Liver (tissue), 9 donors: Measurements from ENCODE around the gene NEIL1. TPM values are rescaled to one million over a fixed set of nuclear protein-coding genes. Genes with fewer than 3 reads are reported as not detected.
"Not testable (repeated sequence)": the region's sequence is repeated elsewhere in the genome, so short reads cannot be mapped to it uniquely, and the experiment has no call there.

Source experiments
- DNase-seq: peaks from one replicate; pipeline ENCODE4 v3.0.0-alpha.2; 2017; ENCODE audit warnings: low spot score
- H3K27ac ChIP-seq, 2 donors: one replicate each; pipeline ENCODE4 v1.7.0; 2013; ENCODE audit warnings: inconsistent platforms in 2 of 2, low read length in 2 of 2, control low read depth in 1 of 2, low read depth in 1 of 2, mild to moderate bottlenecking in 1 of 2
- H3K27me3 ChIP-seq, 4 donors: one replicate each; pipeline versions ENCODE4 v1.6.1 to v1.7.0; 2013; ENCODE audit warnings: low read length in 3 of 4, inconsistent platforms in 1 of 4, mild to moderate bottlenecking in 1 of 4, moderate library complexity in 1 of 4; ENCODE audit not compliant: control insufficient read depth in 4 of 4, insufficient read depth in 4 of 4
- H3K36me3 ChIP-seq, 4 donors: one replicate each; pipeline versions ENCODE4 v1.6.1 to v1.7.0; 2013; ENCODE audit warnings: low read length in 3 of 4, mild to moderate bottlenecking in 3 of 4, low read depth in 1 of 4, moderate library complexity in 1 of 4; ENCODE audit not compliant: control insufficient read depth in 4 of 4, insufficient read depth in 3 of 4
- H3K4me1 ChIP-seq, 4 donors: one replicate each; pipeline versions ENCODE4 v1.6.1 to v1.7.0; 2013; ENCODE audit warnings: low read length in 3 of 4, mild to moderate bottlenecking in 3 of 4, moderate library complexity in 1 of 4; ENCODE audit not compliant: control insufficient read depth in 4 of 4, insufficient read depth in 4 of 4
- H3K4me3 ChIP-seq, 3 donors: one replicate each; pipeline versions ENCODE4 v1.6.1 to v1.7.0; 2013; ENCODE audit warnings: low read length in 3 of 3, control low read depth in 1 of 3, low read depth in 1 of 3, mild to moderate bottlenecking in 1 of 3
- H3K9ac ChIP-seq, 2 donors: one replicate each; pipeline ENCODE4 v1.7.0; 2013; ENCODE audit warnings: low read length in 2 of 2, mild to moderate bottlenecking in 2 of 2, moderate library complexity in 2 of 2, control low read depth in 1 of 2, low read depth in 1 of 2
- H3K9me3 ChIP-seq, 4 donors: one replicate each; pipeline versions ENCODE4 v1.6.1 to v1.7.0; 2013; ENCODE audit warnings: low read length in 3 of 4; ENCODE audit not compliant: control insufficient read depth in 4 of 4
- CTCF ChIP-seq: fragments of 150-350 bp; IDR thresholded peaks from 2 replicates; pipeline ENCODE4 v1.5.1; 2017; ENCODE audit warnings: improper control_type of control experiment, low read depth, low read length; ENCODE audit not compliant: missing input control
- EGR1 ChIP-seq, 2 donors: IDR thresholded peaks; 2 replicates each; pipeline ENCODE4 v1.6.1; 2016 to 2018; ENCODE audit warnings: antibody characterized with exemption in 2 of 2, low read depth in 2 of 2
- FOXA1 ChIP-seq: IDR thresholded peaks from 2 replicates; pipeline ENCODE4 v1.6.1; 2016; ENCODE audit warnings: antibody characterized with exemption
- MAX ChIP-seq: IDR thresholded peaks from 2 replicates; pipeline ENCODE4 v1.6.1; 2016; ENCODE audit warnings: antibody characterized with exemption
- RAD21 ChIP-seq, 2 donors: IDR thresholded peaks; 2 replicates each; pipeline ENCODE4 v1.6.1; 2016; ENCODE audit warnings: antibody characterized with exemption in 2 of 2, mild to moderate bottlenecking in 2 of 2
- SP1 ChIP-seq: IDR thresholded peaks from 2 replicates; pipeline ENCODE4 v1.6.1; 2018; ENCODE audit warnings: antibody characterized with exemption, mild to moderate bottlenecking
- TAF1 ChIP-seq: conservative IDR thresholded peaks from 2 replicates; pipeline ENCODE4 v1.6.1; 2016; ENCODE audit warnings: antibody characterized with exemption, mild to moderate bottlenecking
- WGBS: extraction: QIAGEN DNeasy Blood & Tissue Kit; methylation state at CpG from one replicate; pipeline ENCODE4 v1.1.7; 2013; 5-methylcytosine and 5-hydroxymethylcytosine counted together
- polyA plus RNA-seq, 2 donors: library from polyadenylated mRNA; stranded (reverse) in 1 of 2; unstranded in 1 of 2; fragments of 200-250 nt in 1 of 2; fragments of >200 nt in 1 of 2; fragmentation: Nextera tagmentation in 1 of 2; extraction: Ambion mirVana in 1 of 2; gene quantifications; one replicate each; pipeline versions ENCODE4 v1.2.1 to v1.2.3, GENCODE V29; 2013 to 2015
- total RNA-seq, 2 donors: library from RNA; depleted of rRNA; stranded (reverse); fragments of >200 nt; gene quantifications; one replicate each; pipeline ENCODE4 v1.2.3, GENCODE V29; 2014
- donor health status: healthy.
- donor health status: healthy.
- donor health status: healthy.
- donor health status: healthy.
- donor health status: healthy.

NEIL1 gene
- 10 to 100 TPM in 1 of 2 donors, 1 to 10 TPM in 1; 5.3 to 25.8 TPM for total RNA-seq
- polyA plus RNA-seq, result 10 to 100 TPM; 11.2 to 23.8 TPM

GRCh38 chr15:75346796-75347221 lies at the start of gene NEIL1:
NEIL1 (plus strand) TSS chr15:75347039; CDS start chr15:75348906, 1,867 bp downstream.
- H3K4me3 ChIP-seq, result peak within 1 kb of the TSS; percentile 85 to 95 (median 90)
- H3K27me3 ChIP-seq, result no peaks in the 10 kb centered on the region
- TF ChIP-seq TAF1 (peak; percentile 75), SP1 (no peak), EGR1 (IDR thresholded peaks at IDR 0.05; ENCODE audit: low read depth in 2 of 2) (no peak)
- H3K4me1 ChIP-seq, result peaks cover 3 to 20% (median 10%) of the 10 kb centered on the region in 4 donors
- H3K9ac ChIP-seq, result peak within 1 kb of the TSS; percentile 60 to 77
- WGBS, result 16% methylated on average over 20 of the region's 20 CpGs
- H3K36me3 ChIP-seq, result peaks cover 0 to 4% (median 0%) of the 10 kb centered on the region in 4 donors
- DNase-seq, result no peak
- H3K27ac ChIP-seq, result peak within 1 kb of the TSS; percentile 62 to 74
- H3K9me3 ChIP-seq, result no peaks in the 10 kb centered on the region

- not testable (repeated sequence) for H3K4me3 ChIP-seq, H3K27ac ChIP-seq, H3K4me1 ChIP-seq, DNase-seq, H3K27me3 ChIP-seq, H3K9ac ChIP-seq, H3K9me3 ChIP-seq, H3K36me3 ChIP-seq
- WGBS, result 72% methylated on average over 7 of the region's 13 CpGs
Measured at GRCh38 chr15:75298541-75299310, 48.1 kb upstream of the NEIL1 start.

GRCh38 chr15:75299311-75299688 lies 47.5 kb upstream of the NEIL1 start:
- H3K36me3 ChIP-seq, H3K9me3 ChIP-seq, H3K27me3 ChIP-seq, H3K9ac ChIP-seq, H3K27ac ChIP-seq, H3K4me3 ChIP-seq, DNase-seq, H3K4me1 ChIP-seq: not testable (repeated sequence)
- TF ChIP-seq RAD21 (IDR thresholded peaks at IDR 0.05), result peak; percentile 42 to 56
- TF ChIP-seq CTCF, result peak; percentile 27
- WGBS, result 19% methylated on average over 6 of the region's 6 CpGs

GRCh38 chr15:75300026-75300425 lies 46.8 kb upstream of the NEIL1 start:
- WGBS, result 72% methylated on average over 6 of the region's 6 CpGs

GRCh38 chr15:75302318-75302717 lies 44.5 kb upstream of the NEIL1 start:
- no peaks in the 10 kb centered on the region for H3K27me3 ChIP-seq
- 91% methylated on average over 9 of the region's 9 CpGs for WGBS
- H3K4me1 ChIP-seq, result no peaks in the 10 kb centered on the region
- H3K4me3 ChIP-seq, result no peak overlapping the region
- H3K36me3 ChIP-seq, result no peaks in the 10 kb centered on the region
- no peak for DNase-seq
- TF ChIP-seq CTCF (no peak), SP1 (no peak), MAX (no peak), TAF1 (no peak), EGR1 (IDR thresholded peaks at IDR 0.05; ENCODE audit: low read depth in 2 of 2) (no peak), FOXA1 (no peak)
- no peaks in the 10 kb centered on the region for H3K9me3 ChIP-seq
- H3K9ac ChIP-seq, result no peak overlapping the region
- H3K27ac ChIP-seq, result no peak overlapping the region

More at GRCh38 chr15:75300026-75300425, 46.8 kb upstream of the NEIL1 start:
- H3K4me3 ChIP-seq, H3K9ac ChIP-seq, H3K27me3 ChIP-seq, H3K27ac ChIP-seq, H3K9me3 ChIP-seq, H3K4me1 ChIP-seq, H3K36me3 ChIP-seq, DNase-seq: not testable (repeated sequence)

GRCh38 chr15:75302753-75303152 lies 44.1 kb upstream of the NEIL1 start:
- H3K9me3 ChIP-seq, H3K4me1 ChIP-seq, H3K36me3 ChIP-seq, H3K27ac ChIP-seq, DNase-seq, H3K9ac ChIP-seq, H3K4me3 ChIP-seq, H3K27me3 ChIP-seq: not testable (repeated sequence)
- 95% methylated on average over 4 of the region's 4 CpGs for WGBS
